Thoracic aorta (tissue), 2 donors: Measurements from ENCODE around the gene NIPAL3. TPM values are rescaled to one million over a fixed set of nuclear protein-coding genes. Genes with fewer than 3 reads are reported as not detected.
A peak's percentile ranks its signal among the peaks of the same experiment; 100 is the strongest.

Experiments used
- ATAC-seq: fragments of 150-250 bp; one replicate; pipeline ENCODE4 v1.8.0; 2017; ENCODE audit warnings: low read depth; ENCODE audit not compliant: insufficient number of reproducible peaks, low FRiP score
- DNase-seq: peaks from one replicate; pipeline ENCODE4 v3.0.0-alpha.2; 2020; ENCODE audit warnings: low spot score
- H3K27ac ChIP-seq, 2 donors: fragments of 200-600 bp; sonication (generic); 1 replicate in 1 of 2; 2 replicates in 1 of 2; pipeline ENCODE4 v1.5.1; 2016; ENCODE audit warnings: mild to moderate bottlenecking in 2 of 2, moderate library complexity in 2 of 2
- H3K27me3 ChIP-seq: fragments of 200-600 bp; sonication (generic); replicated peaks from 2 replicates; pipeline ENCODE4 v1.6.0; 2016; ENCODE audit warnings: mild to moderate bottlenecking; ENCODE audit not compliant: insufficient read depth
- H3K36me3 ChIP-seq: fragments of 200-600 bp; sonication (generic); one replicate; pipeline ENCODE4 v1.5.1; 2016
- H3K4me1 ChIP-seq, 2 donors: fragments of 200-600 bp; sonication (generic); 1 replicate in 1 of 2; 2 replicates in 1 of 2; pipeline versions ENCODE4 v1.5.1 to v1.6.0; 2016; ENCODE audit warnings: low read depth in 2 of 2, mild to moderate bottlenecking in 1 of 2; ENCODE audit not compliant: control insufficient read depth in 1 of 2
- H3K4me3 ChIP-seq: fragments of 200-600 bp; sonication (generic); 2 replicates; pipeline ENCODE4 v1.5.1; 2016; ENCODE audit warnings: mild to moderate bottlenecking
- H3K9me3 ChIP-seq: fragments of 200-600 bp; sonication (generic); 2 replicates; pipeline ENCODE4 v1.5.1; 2016
- CTCF ChIP-seq: fragments of 200-600 bp; sonication (generic); IDR thresholded peaks from one replicate; pipeline ENCODE4 v1.5.1; 2019; ENCODE audit warnings: antibody characterized with exemption
- total RNA-seq, 2 donors: library from RNA; depleted of rRNA; stranded (reverse); fragments of >200 nt; gene quantifications; one replicate each; pipeline versions ENCODE4 v1.1.0 to v1.2.3, GENCODE V29; 2016

Gene NIPAL3
- total RNA-seq, 2 donors from 2014 or later: 19.3 to 31.4 TPM

DNA sequence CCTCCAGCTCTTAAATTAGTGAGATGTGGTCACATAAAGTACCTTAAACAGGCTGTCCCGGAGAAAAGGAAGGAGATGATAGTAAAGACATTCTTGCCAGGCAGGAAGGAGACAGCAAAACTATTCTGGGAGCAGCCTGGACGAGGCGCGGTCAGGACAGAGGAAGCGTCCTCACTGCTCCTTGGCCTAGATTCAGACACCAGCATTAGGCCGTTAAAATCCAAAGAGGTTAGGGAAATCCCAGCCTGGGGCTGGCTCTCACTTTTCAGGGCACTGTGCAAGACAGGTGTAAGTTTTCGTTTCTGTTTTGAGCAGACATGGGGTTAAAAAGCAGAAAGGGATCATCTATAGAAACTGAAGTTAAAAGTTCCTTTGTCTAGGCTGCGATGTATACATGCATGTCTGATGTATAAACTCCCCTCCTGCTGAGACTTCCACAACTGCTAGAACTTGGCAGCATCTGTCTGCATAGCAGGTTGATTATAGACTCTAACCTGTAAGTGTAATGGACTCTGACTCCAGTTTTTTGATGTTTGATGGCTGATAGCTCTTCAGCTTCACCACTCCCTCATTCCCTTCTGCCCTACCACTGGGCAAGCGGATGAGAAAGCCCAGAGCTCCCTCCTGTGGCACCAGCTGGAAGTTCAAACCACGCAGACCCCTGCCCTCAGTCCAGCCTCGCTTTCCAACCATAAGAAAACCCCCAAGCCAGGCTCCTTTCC is 23.6 kb upstream of the NIPAL3 start:
- H3K4me3 ChIP-seq: peak overlapping the region; percentile 26
- ATAC-seq: no peak
- H3K27me3 ChIP-seq: no peaks in the 10 kb centered on the region
- no peak for DNase-seq
- no peaks in the 10 kb centered on the region for H3K36me3 ChIP-seq
- peaks cover 6% of the 10 kb centered on the region in 2 donors for H3K4me1 ChIP-seq
- peak; percentile 45 for TF ChIP-seq CTCF
- H3K9me3 ChIP-seq: no peaks in the 10 kb centered on the region
- peak overlapping the region; percentile 23 to 54 for H3K27ac ChIP-seq

- ATAC-seq (no peak), DNase-seq (no peak)
- peaks cover 6% of the 10 kb centered on the region in 2 donors for H3K4me1 ChIP-seq
- H3K27me3 ChIP-seq: no peaks in the 10 kb centered on the region
- H3K36me3 ChIP-seq: no peaks in the 10 kb centered on the region
- TF ChIP-seq CTCF: no peak
- H3K4me3 ChIP-seq: no peak overlapping the region
- H3K27ac ChIP-seq: no peak overlapping the region
- H3K9me3 ChIP-seq: no peaks in the 10 kb centered on the region
Observed at GRCh38 chr1:24392604-24392946, 23.0 kb upstream of the NIPAL3 start.

GRCh38 chr1:24392982-24393650 is 22.5 kb upstream of the NIPAL3 start:
- DNase-seq: no peak
- no peak overlapping the region for H3K27ac ChIP-seq

DNA sequence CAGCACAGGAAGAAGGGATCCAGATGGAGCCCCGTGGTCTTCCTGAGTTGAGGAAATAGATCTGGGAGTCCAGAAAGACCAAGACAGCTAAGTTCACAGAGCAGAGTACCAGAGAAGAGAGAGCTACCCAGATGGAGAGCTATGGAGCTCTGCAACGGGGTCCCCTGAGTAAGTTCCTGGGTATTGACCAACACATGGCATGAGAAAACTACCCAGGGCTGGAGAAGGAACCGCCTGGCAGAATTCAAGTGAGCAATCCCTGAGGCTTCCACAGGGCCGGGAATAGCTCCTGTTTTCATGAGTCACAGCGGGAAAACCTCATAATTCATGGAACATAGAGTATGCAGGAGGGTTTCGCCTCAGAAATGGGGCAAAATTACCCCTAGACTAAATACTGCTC is 21.7 kb upstream of the NIPAL3 start:
- DNase-seq: no peak
- Histone ChIP-seq H3K27me3 (no peaks in the 10 kb centered on the region), H3K27ac (no peak overlapping the region), H3K4me3 (no peak overlapping the region), H3K36me3 (no peaks in the 10 kb centered on the region), H3K4me1 (peaks cover 6% of the 10 kb centered on the region in 2 donors), H3K9me3 (no peaks in the 10 kb centered on the region)
- no peak for ATAC-seq
- TF ChIP-seq CTCF: no peak

More at GRCh38 chr1:24392982-24393650, 22.5 kb upstream of the NIPAL3 start:
- H3K4me3 ChIP-seq: no peak overlapping the region
- peaks cover 6% of the 10 kb centered on the region in 2 donors for H3K4me1 ChIP-seq
- H3K9me3 ChIP-seq: no peaks in the 10 kb centered on the region
- no peak for TF ChIP-seq CTCF
- no peaks in the 10 kb centered on the region for H3K27me3 ChIP-seq
- ATAC-seq: no peak
- H3K36me3 ChIP-seq: no peaks in the 10 kb centered on the region

DNA sequence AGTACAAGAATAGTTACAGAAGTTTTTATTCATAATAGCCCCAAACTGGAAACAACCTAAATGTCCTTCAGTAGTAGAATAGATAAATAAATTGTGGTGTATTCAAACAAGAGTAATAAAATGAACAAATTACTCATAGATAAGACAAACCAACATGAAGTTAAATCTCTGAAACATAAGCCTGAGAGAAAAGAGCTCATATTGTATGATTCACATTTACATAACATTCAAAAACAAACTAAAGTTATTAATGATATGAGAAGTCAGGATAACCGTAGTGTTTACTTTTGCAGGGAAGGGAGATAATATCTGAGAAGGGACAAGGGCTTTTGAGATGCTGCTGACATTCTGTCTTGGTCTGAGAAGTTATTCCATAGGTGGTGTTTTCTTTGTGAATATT is 15.5 kb upstream of the NIPAL3 start:
- H3K27ac ChIP-seq: no peak overlapping the region
- no peaks in the 10 kb centered on the region for H3K4me1 ChIP-seq
- H3K4me3 ChIP-seq: no peak overlapping the region
- ATAC-seq: no peak
- H3K9me3 ChIP-seq: no peaks in the 10 kb centered on the region
- no peaks in the 10 kb centered on the region for H3K27me3 ChIP-seq
- H3K36me3 ChIP-seq: no peaks in the 10 kb centered on the region
- no peak for DNase-seq
- TF ChIP-seq CTCF: no peak
